Caco-2 (cell line): ENCODE measurements around the gene GPR39. TPM values are rescaled to one million over a fixed set of nuclear protein-coding genes. Genes with fewer than 3 reads are reported as not detected.
"Not testable (repeated sequence)": the region's sequence is repeated elsewhere in the genome, so short reads cannot be mapped to it uniquely, and the experiment has no call there.

Experiments used
- BruUV-seq: library from RNA; stranded (reverse); fragments of 400-500 nt; replicated peaks from 2 replicates; lab custom pipeline; 2021; lab: Mats Ljungman, UMichigan
- CTCF ChIA-PET: fragments of 300-600 bp; sonication (Branson Sonifier 250); formaldehyde crosslinking; loops from one replicate; lab custom pipeline; 2022; ENCODE audit warnings: antibody characterized with exemption; lab: Charles Lee
- POLR2A ChIA-PET: fragments of 300-600 bp; sonication (Branson Sonifier 250); formaldehyde crosslinking; loops from one replicate; lab custom pipeline; 2022; ENCODE audit warnings: antibody characterized with exemption; lab: Charles Lee
- DNase-seq, 2 experiments: peaks; one replicate each; pipeline versions ENCODE4 v3.0.0 to v3.0.0-alpha.2; 2020 to 2022
- H3K27me3 ChIP-seq: replicated peaks from 2 replicates; pipeline ENCODE4 v1.6.0; 2011; ENCODE audit warnings: low read length; ENCODE audit not compliant: control insufficient read depth, insufficient read depth
- H3K36me3 ChIP-seq: 2 replicates; pipeline ENCODE4 v1.5.1; 2011; ENCODE audit warnings: low read length; ENCODE audit not compliant: control insufficient read depth, insufficient read depth
- H3K4me1 ChIP-seq: fragments of 250-450 bp; sonication (Bioruptor Pico); 2 replicates; pipeline ENCODE4 v1.5.1; 2020; ENCODE audit warnings: mild to moderate bottlenecking
- H3K4me3 ChIP-seq: 2 replicates; pipeline ENCODE4 v1.5.1; 2011; ENCODE audit warnings: low read depth, mild to moderate bottlenecking, control low read depth, low read length
- H3K9me3 ChIP-seq: fragments of 250-450 bp; sonication (Bioruptor Pico); 2 replicates; pipeline ENCODE4 v1.5.1; 2020; ENCODE audit warnings: mild to moderate bottlenecking, moderate library complexity
- H3K27ac Mint-ChIP-seq: one replicate; pipeline ENCODE4 v1.8.0; 2022; ENCODE audit warnings: mixed read lengths; ENCODE audit not compliant: unreplicated experiment
- H3K27me3 Mint-ChIP-seq: one replicate; pipeline ENCODE4 v1.8.0; 2022; ENCODE audit warnings: mixed read lengths; ENCODE audit not compliant: insufficient read depth, unreplicated experiment
- H3K36me3 Mint-ChIP-seq: one replicate; pipeline ENCODE4 v1.8.0; 2022; ENCODE audit warnings: mild to moderate bottlenecking, mixed read lengths; ENCODE audit not compliant: insufficient read depth, unreplicated experiment
- H3K4me1 Mint-ChIP-seq: one replicate; pipeline ENCODE4 v1.8.0; 2022; ENCODE audit warnings: low read depth, mixed read lengths; ENCODE audit not compliant: unreplicated experiment
- H3K4me3 Mint-ChIP-seq: one replicate; pipeline ENCODE4 v1.8.0; 2022; ENCODE audit warnings: mild to moderate bottlenecking, moderate library complexity, mixed read lengths; ENCODE audit not compliant: unreplicated experiment
- H3K9me3 Mint-ChIP-seq: one replicate; pipeline ENCODE4 v1.8.0; 2022; ENCODE audit warnings: mixed read lengths; ENCODE audit not compliant: unreplicated experiment
- intact Hi-C: fragments of 100-400 bp; cut with micrococcal nuclease; formaldehyde crosslinking; loops from one replicate; pipeline ENCODE4 v1.10.0; 2022; ENCODE audit not compliant: unreplicated experiment
- total RNA-seq: library from RNA; stranded (reverse); gene quantifications from 2 replicates; pipeline ENCODE4 v1.2.3, GENCODE V29; 2022
- TF ChIP-seq, protein P1 (sequence below), 2 experiments: fragments of 200-600 bp in 1 of 2; IDR thresholded peaks; 1 replicate in 1 of 2; 2 replicates in 1 of 2; pipeline versions ENCODE4 v1.5.1 to v1.8.0; 2011 to 2022; ENCODE audit warnings: antibody characterized with exemption in 1 of 2, control low read depth in 1 of 2, inconsistent platforms in 1 of 2, low read depth in 1 of 2, low read length in 1 of 2, mild to moderate bottlenecking in 1 of 2, moderate library complexity in 1 of 2; ENCODE audit not compliant: insufficient read depth in 1 of 2, severe bottlenecking in 1 of 2, unreplicated experiment in 1 of 2

Gene GPR39
- total RNA-seq, 1 experiment from 2014 or later, result 26.8 TPM

DNA sequence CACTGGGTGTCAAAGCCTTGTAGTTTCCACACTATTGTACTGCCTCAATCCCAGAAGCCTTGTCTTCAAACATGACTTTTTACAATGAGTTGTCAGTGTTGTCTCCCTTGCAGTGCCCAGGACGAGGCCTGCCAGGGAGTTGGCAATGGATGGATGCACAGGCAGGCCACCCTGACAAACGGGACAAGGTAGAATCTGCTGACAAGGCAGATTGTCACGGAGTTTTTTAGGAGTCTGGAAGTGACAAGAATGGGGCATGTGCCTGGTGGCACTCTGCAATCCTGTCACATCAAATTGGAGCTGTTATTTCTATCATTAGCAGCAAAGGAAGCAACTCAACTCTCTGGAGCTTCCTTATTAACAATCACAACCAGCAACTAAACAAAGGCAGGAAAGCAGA is 25.2 kb upstream of the GPR39 start:
- H3K9me3 Mint-ChIP-seq, result peaks cover 19% of the 10 kb centered on the region
- POLR2A ChIA-PET, result no interaction called here

DNA sequence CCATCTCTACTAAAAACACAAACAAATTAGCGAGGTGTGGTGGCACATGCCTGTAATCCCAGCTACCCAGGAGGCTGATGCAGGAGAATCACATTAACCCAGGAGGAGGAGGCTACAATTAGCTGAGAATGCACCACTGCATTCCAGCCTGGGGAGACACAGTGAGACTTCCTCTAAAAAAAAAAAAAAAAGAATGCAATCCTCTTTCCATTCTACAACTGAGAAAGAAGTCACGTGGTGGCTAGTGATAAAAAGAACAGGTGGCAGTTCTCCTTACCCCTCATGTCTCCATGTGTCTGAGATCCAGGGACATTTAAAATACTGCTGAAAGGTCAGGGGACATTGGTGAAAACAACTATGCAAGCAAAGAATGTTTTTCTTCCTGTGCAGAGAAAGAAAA is 24.4 kb upstream of the GPR39 start:
- H3K4me3 Mint-ChIP-seq, result no peak overlapping the region
- no peaks in the 10 kb centered on the region for H3K27me3 Mint-ChIP-seq
- peaks cover 27% of the 10 kb centered on the region for H3K4me1 ChIP-seq
- no TSS peak for BruUV-seq
- no peaks in the 10 kb centered on the region for H3K36me3 Mint-ChIP-seq
- intact Hi-C loops, result no loop called here
- no peaks in the 10 kb centered on the region for H3K27me3 ChIP-seq
- TF ChIP-seq, protein P1, sequence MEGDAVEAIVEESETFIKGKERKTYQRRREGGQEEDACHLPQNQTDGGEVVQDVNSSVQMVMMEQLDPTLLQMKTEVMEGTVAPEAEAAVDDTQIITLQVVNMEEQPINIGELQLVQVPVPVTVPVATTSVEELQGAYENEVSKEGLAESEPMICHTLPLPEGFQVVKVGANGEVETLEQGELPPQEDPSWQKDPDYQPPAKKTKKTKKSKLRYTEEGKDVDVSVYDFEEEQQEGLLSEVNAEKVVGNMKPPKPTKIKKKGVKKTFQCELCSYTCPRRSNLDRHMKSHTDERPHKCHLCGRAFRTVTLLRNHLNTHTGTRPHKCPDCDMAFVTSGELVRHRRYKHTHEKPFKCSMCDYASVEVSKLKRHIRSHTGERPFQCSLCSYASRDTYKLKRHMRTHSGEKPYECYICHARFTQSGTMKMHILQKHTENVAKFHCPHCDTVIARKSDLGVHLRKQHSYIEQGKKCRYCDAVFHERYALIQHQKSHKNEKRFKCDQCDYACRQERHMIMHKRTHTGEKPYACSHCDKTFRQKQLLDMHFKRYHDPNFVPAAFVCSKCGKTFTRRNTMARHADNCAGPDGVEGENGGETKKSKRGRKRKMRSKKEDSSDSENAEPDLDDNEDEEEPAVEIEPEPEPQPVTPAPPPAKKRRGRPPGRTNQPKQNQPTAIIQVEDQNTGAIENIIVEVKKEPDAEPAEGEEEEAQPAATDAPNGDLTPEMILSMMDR (IDR thresholded peaks at IDR 0.05; ENCODE audit: insufficient read depth in 1 of 2, low read depth in 1 of 2, low read length in 1 of 2, severe bottlenecking in 1 of 2, unreplicated experiment in 1 of 2), result no peak
- CTCF ChIA-PET, result no interaction called here
- no peaks in the 10 kb centered on the region for H3K36me3 ChIP-seq
- no peak overlapping the region for H3K4me3 ChIP-seq
- no peaks in the 10 kb centered on the region for H3K4me1 Mint-ChIP-seq
- no peak overlapping the region for H3K27ac Mint-ChIP-seq
- POLR2A ChIA-PET, result no interaction called here
- peaks cover 19% of the 10 kb centered on the region for H3K9me3 Mint-ChIP-seq
- H3K9me3 ChIP-seq, result 0 out of 2 replicates have a peak, but pooled peaks cover 6% of the 10 kb centered on the region
- peak; percentile 39 to 44 for DNase-seq

More for the DNA sequence above, 25.2 kb upstream of the GPR39 start:
- H3K36me3 Mint-ChIP-seq, result no peaks in the 10 kb centered on the region
- TF ChIP-seq, protein P1 (IDR thresholded peaks at IDR 0.05; ENCODE audit: insufficient read depth in 1 of 2, low read depth in 1 of 2, low read length in 1 of 2, severe bottlenecking in 1 of 2, unreplicated experiment in 1 of 2), result no peak
- Histone ChIP-seq H3K4me3 (no peak overlapping the region), H3K9me3 (0 out of 2 replicates have a peak, but pooled peaks cover 6% of the 10 kb centered on the region), H3K27me3 (no peaks in the 10 kb centered on the region), H3K4me1 (peaks cover 27% of the 10 kb centered on the region), H3K36me3 (no peaks in the 10 kb centered on the region)
- BruUV-seq, result no TSS peak
- DNase-seq, result no peak
- no peak overlapping the region for H3K27ac Mint-ChIP-seq
- H3K4me3 Mint-ChIP-seq, result no peak overlapping the region
- CTCF ChIA-PET, result interaction anchor here (0.7 kb wide), 1 partner anchor 16 kb away, joined by 3 read pairs; no protein-coding TSS in a partner anchor
- no peaks in the 10 kb centered on the region for H3K27me3 Mint-ChIP-seq
- H3K4me1 Mint-ChIP-seq, result no peaks in the 10 kb centered on the region
- intact Hi-C loops, result no loop called here

DNA sequence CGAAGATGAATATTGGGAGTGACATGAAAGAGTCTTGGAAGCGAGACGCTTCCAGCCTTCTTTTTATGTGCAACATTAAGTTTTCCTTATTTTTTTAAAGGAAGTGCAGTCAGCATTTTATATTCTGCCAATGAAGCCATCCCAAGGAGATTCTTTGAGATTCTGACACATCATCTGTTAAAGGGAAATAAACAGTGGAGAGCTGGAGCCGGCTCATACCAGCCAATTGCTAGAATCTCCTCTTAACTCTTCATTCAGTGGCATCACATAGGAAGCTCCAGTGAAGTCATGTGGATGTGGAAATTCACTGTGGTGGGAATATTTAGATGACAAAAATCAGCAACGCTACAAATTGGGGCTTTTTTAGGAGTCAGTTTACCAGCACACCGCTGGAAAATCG is 23.7 kb upstream of the GPR39 start:
- no TSS peak for BruUV-seq
- Mint-ChIP-seq H3K27me3 (no peaks in the 10 kb centered on the region), H3K27ac (no peak overlapping the region), H3K36me3 (no peaks in the 10 kb centered on the region), H3K9me3 (peaks cover 19% of the 10 kb centered on the region), H3K4me1 (no peaks in the 10 kb centered on the region), H3K4me3 (no peak overlapping the region)
- intact Hi-C loops, result no loop called here
- Histone ChIP-seq H3K9me3 (0 out of 2 replicates have a peak, but pooled peaks cover 6% of the 10 kb centered on the region), H3K4me1 (peaks cover 27% of the 10 kb centered on the region), H3K27me3 (no peaks in the 10 kb centered on the region), H3K4me3 (no peak overlapping the region), H3K36me3 (no peaks in the 10 kb centered on the region)
- DNase-seq, result no peak
- TF ChIP-seq, protein P1 (IDR thresholded peaks at IDR 0.05; ENCODE audit: insufficient read depth in 1 of 2, low read depth in 1 of 2, low read length in 1 of 2, severe bottlenecking in 1 of 2, unreplicated experiment in 1 of 2), result no peak
- CTCF ChIA-PET, result no interaction called here
- POLR2A ChIA-PET, result no interaction called here

DNA sequence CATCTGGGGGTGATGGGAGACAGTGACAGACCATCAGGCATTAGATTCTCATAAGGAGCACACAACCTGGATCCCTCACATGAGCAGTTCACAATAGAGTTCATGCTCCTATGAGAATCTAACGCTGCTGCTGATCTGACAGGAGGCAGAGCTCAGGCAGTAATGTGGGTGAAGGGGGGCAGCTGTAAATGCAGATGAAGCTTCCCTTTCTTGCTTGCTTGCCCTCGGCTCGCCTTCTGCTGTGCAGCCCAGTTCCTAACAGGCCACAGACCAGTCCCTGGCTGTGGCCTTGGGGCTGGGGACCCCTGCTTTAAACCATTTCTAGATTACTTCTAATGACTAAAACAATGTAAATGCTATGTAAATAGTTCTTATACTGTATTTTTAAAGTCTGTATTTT is 19.6 kb upstream of the GPR39 start:
- intact Hi-C loops, BruUV-seq: not testable (repeated sequence)

More for the DNA sequence above, 19.6 kb upstream of the GPR39 start:
- H3K4me1 Mint-ChIP-seq, result peaks cover 15% of the 10 kb centered on the region
- H3K4me3 ChIP-seq, H3K27me3 Mint-ChIP-seq, POLR2A ChIA-PET, DNase-seq, H3K27me3 ChIP-seq, H3K27ac Mint-ChIP-seq, H3K36me3 Mint-ChIP-seq, H3K4me1 ChIP-seq, H3K9me3 Mint-ChIP-seq, H3K36me3 ChIP-seq, H3K9me3 ChIP-seq, H3K4me3 Mint-ChIP-seq, CTCF ChIA-PET: not testable (repeated sequence)
